ENCODE measurements around the gene LRRC8D. TPM values are rescaled to one million over a fixed set of nuclear protein-coding genes. Genes with fewer than 3 reads are reported as not detected.
A peak's percentile ranks its signal among the peaks of the same experiment; 100 is the strongest.

The LRRC8D gene
- total and polyA plus RNA-seq, 2 experiments from 2014 or later, result 23.6 to 48.8 TPM

- peaks cover 2% of the 10 kb centered on the region for H3K27me3 Mint-ChIP-seq (ENCODE audit: insufficient read depth, low read depth, poor library complexity)
- H3K27ac Mint-ChIP-seq, result no peak overlapping the region
- H3K27ac ChIP-seq (ENCODE audit: low read depth), result no peak overlapping the region
- H3K36me3 ChIP-seq (ENCODE audit: insufficient read depth), result no peaks in the 10 kb centered on the region
- no peaks in the 10 kb centered on the region for H3F3A ChIP-seq (replicated peaks; ENCODE audit: low read depth)
- no peaks in the 10 kb centered on the region for H3K79me2 ChIP-seq (replicated peaks; ENCODE audit: insufficient read depth)
- H3K4me3 ChIP-seq, result no peak overlapping the region
- H3K9me3 Mint-ChIP-seq, result peaks cover 14% of the 10 kb centered on the region
- H3K4me3 Mint-ChIP-seq, result no peak overlapping the region
- H3K27me3 ChIP-seq (ENCODE audit: insufficient read depth), result no peaks in the 10 kb centered on the region
- 0 out of 3 replicates have a peak, but pooled peaks cover 4% of the 10 kb centered on the region for H3K36me3 Mint-ChIP-seq (ENCODE audit: low read depth)
- peaks cover 15% of the 10 kb centered on the region for H3K4me1 ChIP-seq (ENCODE audit: insufficient read depth)
- H3K4me1 Mint-ChIP-seq, result peaks cover 21% of the 10 kb centered on the region
- 0 out of 2 replicates have a peak, but pooled peaks cover 3% of the 10 kb centered on the region for H3K9me2 ChIP-seq (ENCODE audit: insufficient read depth)
- H2AFZ ChIP-seq, result no peak overlapping the region
- H4K20me1 ChIP-seq (replicated peaks; ENCODE audit: insufficient read depth), result no peaks in the 10 kb centered on the region
- ATAC-seq, result peak; percentile 67
- DNase-seq (ENCODE audit: low spot score), result peak; percentile 61
- TF ChIP-seq EZH2 (IDR thresholded peaks at IDR 0.05; ENCODE audit: low read depth, unreplicated experiment) (no peak), ZNF462 (CRISPR knock-in tag; IDR thresholded peaks at IDR 0.05) (no peak), NANOG (IDR thresholded peaks at IDR 0.05; ENCODE audit: borderline replicate concordance) (no peak), REST (IDR thresholded peaks at IDR 0.05; ENCODE audit: unreplicated experiment) (no peak), ZNF331 (CRISPR knock-in tag; IDR thresholded peaks at IDR 0.05; ENCODE audit: low read depth) (no peak)
- no peak overlapping the region for H3K4me2 ChIP-seq
Observed at GRCh38 chr1:89959719-89960118, 138.9 kb downstream of the LRRC8D start.
